Measurements from ENCODE around the gene LRMDA.

DNA sequence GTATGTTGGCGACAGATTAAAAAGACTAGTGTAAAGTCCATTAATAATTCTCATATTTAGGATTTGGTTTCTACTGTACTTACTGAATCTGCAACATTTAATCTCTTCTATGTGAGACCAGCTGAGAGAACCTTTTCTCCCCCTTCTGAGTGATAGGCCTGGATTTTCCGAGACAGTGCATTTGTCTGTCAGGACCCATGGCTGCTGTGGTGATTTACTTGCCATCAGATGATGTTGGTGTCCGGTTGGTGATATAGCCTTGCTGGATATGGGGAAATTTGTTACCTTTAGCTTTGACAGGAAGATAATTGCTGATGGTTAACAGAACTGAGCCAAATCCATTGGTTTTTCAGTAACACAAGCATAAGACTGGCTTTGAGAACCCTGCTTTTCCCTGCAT lies 517.2 kb downstream of the LRMDA start:
- TF ChIP-seq TAF1 (CRISPR knock-in tag; IDR thresholded peaks at IDR 0.05) (no peak), POLR2G (IDR thresholded peaks at IDR 0.05; ENCODE audit: low read depth, low read length) (no peak)

Data from HepG2 (cell line).